ENCODE measurements around the gene PCNX4.

Gene PCNX4

DNA sequence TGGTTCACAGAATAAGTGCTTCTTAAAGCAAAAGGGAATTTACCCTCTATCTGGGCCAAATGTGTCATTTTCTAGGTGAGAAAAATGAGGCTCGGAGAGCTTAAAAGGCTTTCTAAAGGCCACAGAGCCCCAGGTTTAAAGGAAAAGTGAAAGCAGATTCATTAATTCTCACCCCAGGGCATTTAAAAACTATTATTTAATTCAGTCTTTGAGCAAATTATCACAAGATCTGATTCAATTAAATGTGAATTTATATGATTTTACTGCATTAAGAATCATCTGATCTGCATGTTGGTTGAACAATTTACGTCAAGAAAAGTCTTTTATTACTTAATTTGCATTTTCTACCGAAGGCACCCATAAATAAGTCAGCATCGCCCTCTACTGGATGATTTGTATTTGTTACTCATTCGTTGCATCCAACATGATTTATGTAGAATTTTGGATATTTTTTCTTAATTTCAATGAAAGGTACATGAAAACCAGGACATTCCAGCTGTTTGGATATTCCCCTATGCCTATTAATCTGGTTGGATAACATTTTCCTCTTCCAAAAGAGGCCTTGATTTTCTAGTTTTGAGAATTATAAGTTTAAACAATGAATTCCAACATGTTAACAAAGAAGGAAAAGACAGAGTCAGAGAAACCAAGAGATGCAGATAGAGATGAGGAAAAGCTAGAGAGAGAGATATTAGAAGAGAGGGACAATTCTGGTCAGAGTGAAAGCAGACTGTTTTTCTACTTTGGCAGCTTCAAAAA is 92.6 kb downstream of the PCNX4 start:
- H4K20me1 ChIP-seq = no peaks in the 10 kb centered on the region
- H3K27ac ChIP-seq = peak overlapping the region; percentile 3 to 53 (median 27); a peak in 16 of 22 replicates
- H3K9me3 ChIP-seq (replicated peaks in 1 of 11) = peaks cover 0 to 13% (median 5%) of the 10 kb centered on the region in 11 experiments; a peak in 12 of 22 replicates
- peaks cover 0 to 13% (median 6%) of the 10 kb centered on the region in 10 experiments; a peak in 7 of 20 replicates for H3K4me1 ChIP-seq
- peak overlapping the region; percentile 17 to 75 (median 65); a peak in 20 of 22 replicates for H3K9ac ChIP-seq
- H3K27me3 ChIP-seq = no peaks in the 10 kb centered on the region
- H3K36me3 ChIP-seq = no peaks in the 10 kb centered on the region
- H3K4me3 ChIP-seq = peak overlapping the region; percentile 42 to 59 (median 52); a peak in 19 of 20 replicates
- TF ChIP-seq Cebpa-rat (IDR thresholded peaks at IDR 0.05) = no peak
- H3K4me2 ChIP-seq = peak overlapping the region; percentile 40 to 79 (median 72)

DNA sequence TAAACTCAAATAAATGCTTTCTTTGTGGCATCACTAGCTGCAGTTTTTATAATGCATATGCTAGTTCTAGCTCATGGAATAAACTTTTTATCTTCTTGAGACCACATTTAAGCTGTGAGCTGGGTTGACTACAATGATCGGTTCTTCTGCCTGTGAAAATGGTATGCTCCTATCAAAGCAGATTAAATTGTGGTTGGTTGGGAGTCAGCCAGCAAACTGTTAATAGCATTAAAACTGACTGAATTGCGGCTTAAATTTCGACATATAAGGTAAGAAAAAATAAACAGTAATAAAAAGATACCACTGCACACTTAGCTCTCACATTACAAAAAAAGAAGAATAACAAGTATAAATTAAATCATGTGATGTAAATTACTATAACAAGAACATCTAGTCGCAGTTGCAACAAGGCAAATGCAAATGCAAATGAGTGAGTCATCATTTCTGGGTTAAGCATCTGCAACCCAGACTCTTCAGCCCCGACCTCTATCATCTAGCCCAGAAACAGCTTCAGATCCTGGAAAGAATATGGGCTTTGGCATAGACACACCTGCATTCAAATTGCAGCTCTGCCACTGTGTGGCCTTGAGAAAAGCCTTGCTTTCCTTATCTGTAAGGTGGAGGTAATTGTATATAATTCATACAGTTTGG is 93.3 kb downstream of the PCNX4 start:
- no peak overlapping the region; a peak in 1 of 22 replicates for H3K9ac ChIP-seq
- no peak for TF ChIP-seq Cebpa-rat (IDR thresholded peaks at IDR 0.05)
- H3K36me3 ChIP-seq = no peaks in the 10 kb centered on the region
- H3K4me1 ChIP-seq = peaks cover 0 to 20% (median 6%) of the 10 kb centered on the region in 10 experiments; a peak in 9 of 20 replicates
- H3K4me2 ChIP-seq = no peak overlapping the region
- no peaks in the 10 kb centered on the region for H3K27me3 ChIP-seq
- no peak overlapping the region for H3K4me3 ChIP-seq
- no peaks in the 10 kb centered on the region for H4K20me1 ChIP-seq
- no peak overlapping the region for H3K27ac ChIP-seq
- peaks cover 0 to 7% (median 0%) of the 10 kb centered on the region in 11 experiments; a peak in 8 of 22 replicates for H3K9me3 ChIP-seq (replicated peaks in 1 of 11)

DNA sequence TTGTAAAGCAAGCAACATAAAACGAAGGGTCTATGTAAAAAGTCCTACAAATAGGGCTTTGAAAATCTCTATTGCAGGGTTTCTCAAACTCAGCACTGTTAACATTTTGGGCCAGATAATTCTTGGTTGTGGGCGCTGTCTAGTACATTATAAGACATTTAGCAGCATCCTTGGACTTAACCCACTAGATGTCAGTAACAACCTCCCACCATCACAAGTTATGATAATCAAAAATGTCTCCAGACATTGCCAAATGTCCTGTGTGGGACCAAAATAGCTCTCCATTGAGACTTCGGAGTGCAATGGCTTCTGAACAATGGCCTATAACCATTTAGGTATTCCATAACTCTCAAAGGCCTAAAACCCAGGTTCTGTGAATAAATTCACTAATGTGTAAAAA is 96.4 kb downstream of the PCNX4 start:
- Histone ChIP-seq H4K20me1 (no peaks in the 10 kb centered on the region), H3K4me1 (peaks cover 0 to 19% (median 6%) of the 10 kb centered on the region in 10 experiments; a peak in 9 of 20 replicates), H3K4me2 (no peak overlapping the region), H3K9ac (no peak overlapping the region), H3K27me3 (no peaks in the 10 kb centered on the region), H3K4me3 (no peak overlapping the region), H3K27ac (no peak overlapping the region), H3K9me3 (replicated peaks in 1 of 11) (no peaks in the 10 kb centered on the region), H3K36me3 (no peaks in the 10 kb centered on the region)
- no peak for TF ChIP-seq Cebpa-rat (IDR thresholded peaks at IDR 0.05)

DNA sequence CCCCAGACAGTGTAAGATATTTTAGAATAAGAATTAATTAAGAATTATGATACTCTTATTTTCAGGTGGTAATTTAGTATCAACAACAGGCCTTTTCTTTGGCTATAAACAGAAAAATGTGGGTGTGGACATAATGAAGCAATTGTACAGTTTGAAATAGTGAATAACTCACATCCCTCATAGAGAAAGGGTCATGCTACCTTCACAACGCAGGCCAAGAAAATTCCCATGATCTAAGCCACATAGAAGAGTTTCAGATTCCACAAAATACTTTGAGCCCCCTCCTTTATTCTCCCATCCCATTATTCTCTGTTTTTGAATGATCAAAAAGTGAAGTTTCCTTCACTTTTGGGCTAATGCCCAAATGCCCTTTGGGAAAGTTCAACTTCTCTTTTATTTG is 97.0 kb downstream of the PCNX4 start:
- H3K36me3 ChIP-seq = no peaks in the 10 kb centered on the region
- no peak overlapping the region for H3K27ac ChIP-seq
- H3K4me1 ChIP-seq = peaks cover 0 to 14% (median 4%) of the 10 kb centered on the region in 10 experiments; a peak in 9 of 20 replicates
- no peaks in the 10 kb centered on the region for H4K20me1 ChIP-seq
- H3K4me2 ChIP-seq = no peak overlapping the region
- H3K9ac ChIP-seq = no peak overlapping the region
- no peaks in the 10 kb centered on the region for H3K27me3 ChIP-seq
- H3K9me3 ChIP-seq (replicated peaks in 1 of 11) = no peaks in the 10 kb centered on the region
- TF ChIP-seq Cebpa-rat (IDR thresholded peaks at IDR 0.05) = no peak
- H3K4me3 ChIP-seq = no peak overlapping the region

DNA sequence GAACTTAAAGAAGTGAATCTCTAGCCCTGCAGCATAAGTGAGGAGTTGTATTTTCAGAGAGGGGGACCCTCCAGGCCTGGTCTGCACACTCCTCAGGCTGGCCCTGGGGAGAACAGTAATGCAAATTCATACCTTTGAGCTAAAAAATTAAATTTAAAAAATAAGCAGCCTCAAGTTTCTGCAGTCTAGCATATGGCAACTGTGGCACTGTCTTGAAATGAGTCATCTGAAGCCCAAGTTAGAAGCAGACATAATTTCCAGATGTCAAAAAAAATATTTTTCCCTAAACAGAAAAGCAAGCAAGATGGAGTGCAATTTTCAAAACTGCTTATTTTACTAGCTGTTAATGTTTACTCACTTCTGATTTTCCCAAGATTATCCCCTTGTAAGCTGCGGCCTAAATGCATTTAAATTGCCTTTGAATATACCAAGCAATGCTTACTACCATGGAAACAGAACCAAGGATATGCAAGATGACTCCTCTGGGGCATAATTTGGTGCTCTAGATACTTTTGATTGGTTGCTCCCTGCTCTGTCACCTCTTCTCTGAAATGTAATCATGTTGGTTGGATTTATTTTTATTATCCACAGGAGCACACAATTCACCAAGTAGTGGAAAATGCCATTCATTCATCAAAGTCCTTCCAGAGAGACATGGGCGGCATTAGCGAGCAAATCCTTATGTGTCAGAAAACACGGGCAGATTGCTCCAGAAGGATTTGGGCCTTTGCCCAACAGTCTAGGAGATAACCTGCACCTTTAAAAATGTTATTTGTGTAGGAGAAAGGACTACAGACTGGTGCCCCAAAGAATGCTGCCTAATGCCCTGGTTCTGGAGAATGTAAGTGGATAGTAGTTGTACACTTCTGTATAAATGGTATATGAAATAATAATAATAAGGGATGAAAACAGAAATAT is 98.5 kb downstream of the PCNX4 start:
- H3K36me3 ChIP-seq = no peaks in the 10 kb centered on the region
- no peak for TF ChIP-seq Cebpa-rat (IDR thresholded peaks at IDR 0.05)
- no peaks in the 10 kb centered on the region for H3K9me3 ChIP-seq (replicated peaks in 1 of 11)
- H3K4me3 ChIP-seq = no peak overlapping the region
- H4K20me1 ChIP-seq = no peaks in the 10 kb centered on the region
- no peak overlapping the region for H3K9ac ChIP-seq
- peaks cover 0 to 10% (median 0%) of the 10 kb centered on the region in 10 experiments; a peak in 5 of 20 replicates for H3K4me1 ChIP-seq
- H3K4me2 ChIP-seq = peak overlapping the region in 3 of 11 experiments; percentile 10 to 22 (median 13); a peak in 2 of 22 replicates
- H3K27ac ChIP-seq = no peak overlapping the region
- no peaks in the 10 kb centered on the region for H3K27me3 ChIP-seq

DNA sequence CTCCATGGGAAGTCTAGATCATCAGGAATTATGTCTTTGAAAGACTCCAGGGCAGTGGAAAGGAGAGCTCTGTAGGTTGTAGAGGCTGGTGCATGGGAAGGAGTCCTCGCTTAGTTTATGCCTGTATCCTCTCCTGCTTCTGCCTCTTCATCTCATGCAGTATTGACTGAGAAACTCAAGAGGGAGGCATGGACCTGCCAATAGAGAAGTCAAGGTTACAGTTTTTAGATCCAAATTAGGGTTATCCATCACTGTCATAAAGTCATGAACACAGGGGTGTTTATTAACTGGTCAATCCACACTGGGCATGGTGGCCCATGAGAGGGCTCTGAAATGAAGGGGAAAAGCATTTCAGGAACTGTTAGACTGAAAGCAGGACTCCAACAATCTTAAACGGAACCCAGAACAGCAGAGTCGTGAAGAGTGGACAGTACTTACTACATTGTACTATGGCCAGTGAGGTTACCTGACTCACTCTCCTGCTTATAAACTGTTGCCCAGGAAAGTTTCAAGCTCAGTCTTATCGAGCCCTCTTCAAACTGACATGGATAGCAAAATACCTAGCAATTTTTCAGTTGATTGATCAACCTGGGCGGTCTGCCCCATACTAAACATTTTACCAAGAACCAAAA is 103.6 kb downstream of the PCNX4 start:
- Histone ChIP-seq H3K4me2 (no peak overlapping the region), H4K20me1 (no peaks in the 10 kb centered on the region), H3K9me3 (replicated peaks in 1 of 11) (peaks cover 10 to 19% (median 16%) of the 10 kb centered on the region in 11 experiments; a peak in 18 of 22 replicates), H3K36me3 (no peaks in the 10 kb centered on the region), H3K27ac (no peak overlapping the region), H3K9ac (no peak overlapping the region), H3K4me1 (peaks cover 0 to 16% (median 0%) of the 10 kb centered on the region in 10 experiments; a peak in 7 of 20 replicates), H3K27me3 (no peaks in the 10 kb centered on the region), H3K4me3 (no peak overlapping the region)
- TF ChIP-seq Cebpa-rat (IDR thresholded peaks at IDR 0.05) = no peak

DNA sequence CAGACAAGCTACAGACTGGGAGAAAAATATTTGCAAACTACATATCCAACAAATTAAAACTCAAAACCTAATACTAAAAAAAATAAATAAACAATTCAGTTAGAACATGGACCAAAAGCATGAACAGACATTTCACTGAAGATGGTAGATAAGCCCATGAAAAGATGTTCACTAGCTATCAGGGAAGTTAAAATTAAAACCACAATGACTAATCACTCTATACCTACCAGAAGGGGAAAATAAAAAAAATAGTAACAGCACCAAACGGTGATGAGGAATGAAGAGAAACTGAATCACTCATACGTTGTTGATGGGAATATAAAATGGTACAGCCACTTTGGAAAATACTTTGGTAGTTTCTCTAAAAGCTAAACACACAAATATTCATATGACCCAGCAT is 104.6 kb downstream of the PCNX4 start:
- Histone ChIP-seq H3K4me1 (peaks cover 0 to 16% (median 0%) of the 10 kb centered on the region in 10 experiments; a peak in 7 of 20 replicates), H3K4me3 (no peak overlapping the region), H4K20me1 (no peaks in the 10 kb centered on the region), H3K36me3 (no peaks in the 10 kb centered on the region), H3K9ac (no peak overlapping the region), H3K27me3 (no peaks in the 10 kb centered on the region), H3K27ac (no peak overlapping the region), H3K9me3 (replicated peaks in 1 of 11) (peaks cover 10 to 23% (median 17%) of the 10 kb centered on the region in 11 experiments; a peak in 19 of 22 replicates), H3K4me2 (peak overlapping the region in 1 of 11 experiments; percentile 24; a peak in 1 of 22 replicates)
- TF ChIP-seq Cebpa-rat (IDR thresholded peaks at IDR 0.05) = no peak

DNA sequence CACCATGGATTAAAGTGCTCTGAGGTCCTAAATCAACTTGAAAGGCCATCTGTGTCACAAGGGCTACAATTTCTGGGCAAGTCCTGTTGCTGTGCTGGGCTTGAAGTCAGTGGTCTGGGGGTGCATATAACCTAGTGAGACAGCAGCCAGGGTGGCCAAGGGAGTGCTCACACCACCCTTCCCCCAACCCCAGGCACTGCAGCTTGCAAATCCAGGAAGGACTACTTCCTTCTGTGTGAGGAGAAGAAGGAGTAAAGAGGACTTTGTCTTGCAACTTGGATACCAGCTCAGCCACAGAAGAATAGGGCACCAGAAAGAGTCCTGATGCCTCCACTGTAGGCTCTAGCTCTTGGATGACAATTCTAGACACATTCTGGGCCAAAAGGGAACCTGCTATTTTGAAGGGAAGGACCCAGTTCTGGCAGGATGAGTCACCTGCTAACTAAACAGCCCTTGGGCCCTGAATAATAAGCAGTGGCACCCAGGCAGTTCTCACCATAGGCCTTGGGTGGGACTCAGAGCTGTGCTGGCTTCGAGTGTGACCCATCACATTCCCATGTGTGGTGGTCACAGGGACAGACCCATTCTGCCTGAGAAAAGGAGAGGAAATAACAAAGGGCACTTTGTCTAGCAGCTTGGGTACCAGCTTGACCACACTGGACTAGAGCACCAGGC is 106.0 kb downstream of the PCNX4 start:
- no peak overlapping the region for H3K27ac ChIP-seq
- H3K27me3 ChIP-seq = no peaks in the 10 kb centered on the region
- H3K9ac ChIP-seq = no peak overlapping the region
- peaks cover 10 to 26% (median 18%) of the 10 kb centered on the region in 11 experiments; a peak in 19 of 22 replicates for H3K9me3 ChIP-seq (replicated peaks in 1 of 11)
- TF ChIP-seq Cebpa-rat (IDR thresholded peaks at IDR 0.05) = no peak
- H3K36me3 ChIP-seq = no peaks in the 10 kb centered on the region
- peaks cover 0 to 16% (median 0%) of the 10 kb centered on the region in 10 experiments; a peak in 7 of 20 replicates for H3K4me1 ChIP-seq
- peak overlapping the region in 2 of 11 experiments; percentile 17 to 48; a peak in 3 of 22 replicates for H3K4me2 ChIP-seq
- H4K20me1 ChIP-seq = no peaks in the 10 kb centered on the region
- no peak overlapping the region for H3K4me3 ChIP-seq

Measured in BLaER1 treated with 17β-estradiol and CSF1 and Interleukin-3, amounts not matched to agents 10 nM and 100 nM (cell line).